Islet precursor cell (in vitro differentiated cells): ENCODE results near the gene RPS26.
"Not testable (repeated sequence)": the region's sequence is repeated elsewhere in the genome, so short reads cannot be mapped to it uniquely, and the experiment has no call there.

Source experiments
- DNase-seq: peaks from one replicate; pipeline ENCODE4 v3.0.0-alpha.2; 2018

The RPS26 gene

DNA sequence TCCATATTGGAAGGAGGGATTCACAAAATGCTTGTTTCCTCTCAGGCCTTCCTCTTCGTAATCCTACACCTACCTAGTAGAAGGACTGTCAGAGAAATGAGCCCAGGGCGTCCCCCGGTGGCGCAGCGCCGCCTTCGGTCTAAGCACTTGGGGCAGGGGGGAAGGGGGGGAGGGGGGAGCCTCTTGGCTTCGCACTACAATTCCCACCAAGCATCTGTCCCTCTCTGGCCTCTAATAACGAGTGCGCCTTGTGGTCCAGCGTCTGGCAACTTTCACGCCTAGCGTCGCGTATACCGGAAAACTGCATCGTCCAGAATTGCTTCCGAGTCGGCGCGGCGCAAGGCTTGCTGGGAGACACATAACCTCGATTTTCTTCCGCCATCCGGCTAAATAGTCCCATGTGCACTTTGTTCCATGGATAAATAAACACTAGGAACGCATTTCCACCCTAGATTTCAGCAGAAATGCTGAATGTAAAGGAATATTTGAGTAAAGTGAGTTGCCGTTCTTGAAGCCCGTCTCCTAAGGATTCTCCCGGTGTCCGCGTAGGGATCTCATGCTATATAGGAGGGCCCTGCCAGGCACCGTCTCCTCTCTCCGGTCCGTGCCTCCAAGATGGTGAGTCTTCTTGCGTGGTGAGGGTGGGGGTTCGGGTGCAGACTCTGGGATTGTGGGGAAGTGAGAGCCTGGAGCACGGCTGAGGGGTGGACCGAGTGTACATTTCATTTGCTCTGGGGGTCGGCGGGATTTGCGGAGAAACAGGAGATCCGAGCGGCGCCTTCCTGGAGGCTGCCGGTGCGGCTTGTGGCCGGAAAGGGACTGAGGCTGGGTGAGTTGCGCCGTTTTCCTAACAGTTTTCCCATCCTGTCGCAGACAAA is at the start of gene RPS26:
RPS26 (plus strand) TSS at position 367 of the 878 bp plus-strand sequence; CDS start at position 616, 249 bp downstream.
- DNase-seq: peak; percentile 100

- no peak for DNase-seq
Observed at GRCh38 chr12:55993230-55993853, 48.4 kb upstream of the RPS26 start.

GRCh38 chr12:55995366-55995765 is 46.4 kb upstream of the RPS26 start:
- DNase-seq: no peak

DNA sequence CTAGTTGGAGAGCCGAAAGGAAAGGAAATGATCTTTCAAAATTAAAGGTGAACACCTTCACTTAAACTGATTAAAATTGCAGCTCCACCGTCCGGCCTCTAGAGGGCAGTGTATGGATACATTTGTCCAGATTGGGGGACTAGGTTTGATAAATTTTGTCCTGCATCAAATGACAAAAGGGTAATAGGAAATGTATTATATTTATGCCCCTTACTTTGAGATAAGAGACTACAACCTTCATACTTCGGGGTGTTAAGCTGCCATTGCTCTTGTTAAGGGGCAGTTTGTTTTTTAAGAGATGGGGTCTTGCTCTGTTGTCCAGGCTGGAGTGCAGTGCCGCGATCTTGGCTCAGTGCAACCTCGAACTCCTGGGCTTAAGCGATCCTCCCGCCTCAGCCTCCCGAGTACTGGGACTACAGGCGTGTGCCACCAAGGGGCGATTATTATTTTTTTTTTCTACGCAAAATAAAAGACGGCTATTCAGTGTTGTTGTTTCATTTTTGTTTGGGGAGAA is 45.5 kb upstream of the RPS26 start:
- no peak for DNase-seq

- peak; percentile 100 for DNase-seq
Observed at GRCh38 chr12:55996715-55997534, 44.8 kb upstream of the RPS26 start, which contains the start of gene SUOX. TSS of gene SUOX (plus strand) at chr12:55997276. CDS start at chr12:56002222, 4,946 bp downstream.

GRCh38 chr12:55997535-55997859 is 44.2 kb upstream of the RPS26 start:
- DNase-seq: no peak

- DNase-seq: not testable (repeated sequence)
Observed at GRCh38 chr12:55999522-55999921, 42.2 kb upstream of the RPS26 start.

GRCh38 chr12:55999999-56000540 is 41.6 kb upstream of the RPS26 start:
- DNase-seq: not testable (repeated sequence)

GRCh38 chr12:56001487-56002100 is 40.1 kb upstream of the RPS26 start:
- no peak for DNase-seq

- not testable (repeated sequence) for DNase-seq
Observed at GRCh38 chr12:56003376-56003775, 38.3 kb upstream of the RPS26 start.

DNA sequence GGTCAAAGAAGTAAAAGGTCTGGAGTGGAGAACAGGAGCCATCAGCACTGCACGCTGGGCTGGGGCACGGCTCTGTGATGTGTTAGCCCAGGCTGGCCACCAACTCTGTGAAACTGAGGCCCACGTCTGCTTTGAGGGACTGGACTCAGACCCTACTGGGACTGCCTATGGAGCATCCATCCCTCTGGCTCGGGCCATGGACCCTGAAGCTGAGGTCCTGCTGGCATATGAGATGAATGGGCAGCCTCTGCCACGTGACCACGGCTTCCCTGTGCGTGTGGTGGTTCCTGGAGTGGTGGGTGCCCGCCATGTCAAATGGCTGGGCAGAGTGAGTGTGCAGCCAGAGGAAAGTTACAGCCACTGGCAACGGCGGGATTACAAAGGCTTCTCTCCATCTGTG is 37.5 kb upstream of the RPS26 start:
- no peak for DNase-seq

GRCh38 chr12:56007564-56008559 is 33.9 kb upstream of the RPS26 start:
- DNase-seq: peak; percentile 88

DNA sequence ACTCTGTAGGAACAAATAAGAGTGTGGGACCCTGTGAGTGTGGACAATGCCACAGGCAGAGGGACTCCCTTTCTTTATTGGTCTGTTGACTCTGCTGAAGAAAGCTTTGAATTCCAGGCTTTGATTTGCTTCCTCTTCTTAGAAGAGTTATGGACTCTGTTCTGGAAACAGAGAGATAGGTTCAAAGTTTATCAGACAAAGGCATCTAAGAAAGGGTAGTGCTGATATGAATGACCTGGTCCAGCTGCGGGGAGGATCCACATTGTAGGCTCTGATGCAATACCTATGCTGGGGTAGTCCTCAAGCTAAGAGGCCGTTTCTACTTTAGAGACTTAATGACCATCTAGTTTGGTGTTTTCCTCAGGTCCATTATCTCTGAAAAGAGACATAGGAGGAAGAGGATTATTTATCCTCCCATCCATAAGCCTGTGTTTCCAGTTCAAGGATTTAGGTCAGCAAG is 31.6 kb upstream of the RPS26 start:
- DNase-seq: no peak

GRCh38 chr12:56011509-56012090 is 30.1 kb upstream of the RPS26 start:
- no peak for DNase-seq

DNA sequence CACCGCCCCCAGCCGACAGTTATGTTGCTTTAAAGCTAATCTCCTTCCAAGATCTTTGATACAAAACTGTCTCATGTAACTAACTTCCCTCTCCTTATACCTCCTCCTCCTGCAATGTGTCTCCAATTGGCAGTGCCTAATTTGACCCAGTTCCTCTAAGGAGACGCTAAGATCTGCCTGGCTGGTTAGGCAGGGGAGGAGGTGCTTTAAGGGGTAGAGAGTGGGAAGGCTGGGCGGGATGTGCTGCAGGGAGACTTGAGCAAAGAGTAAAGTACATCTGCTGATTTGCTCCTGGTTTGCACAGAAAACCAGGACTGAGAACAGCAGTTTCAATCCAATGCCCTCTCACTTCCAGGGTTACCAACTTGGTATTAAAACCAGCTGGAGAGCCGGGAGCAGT is 28.2 kb upstream of the RPS26 start:
- no peak for DNase-seq

- DNase-seq: no peak
Observed at GRCh38 chr12:56014205-56014604, 27.5 kb upstream of the RPS26 start.

GRCh38 chr12:56017181-56017580 is 24.5 kb upstream of the RPS26 start:
- DNase-seq: no peak

DNA sequence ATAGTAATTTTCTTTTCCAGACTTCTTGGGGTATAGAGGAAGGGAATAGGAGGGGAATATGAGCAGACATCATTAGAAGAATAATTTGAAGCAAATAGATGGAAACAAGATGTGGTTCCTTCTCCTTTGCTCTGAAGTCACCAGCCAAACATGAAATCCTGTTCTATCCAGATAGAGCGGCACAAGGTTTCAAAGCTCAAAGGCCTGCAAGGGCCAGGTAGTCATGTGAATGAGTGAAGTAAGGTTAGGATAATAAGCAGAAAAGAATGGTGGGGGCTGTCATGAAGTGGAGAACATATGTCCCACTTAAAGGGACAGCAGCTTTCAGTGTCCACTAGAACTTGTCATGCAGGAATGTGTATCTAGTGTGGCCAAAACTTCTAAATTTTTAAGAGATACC is 23.4 kb upstream of the RPS26 start:
- DNase-seq: no peak

DNA sequence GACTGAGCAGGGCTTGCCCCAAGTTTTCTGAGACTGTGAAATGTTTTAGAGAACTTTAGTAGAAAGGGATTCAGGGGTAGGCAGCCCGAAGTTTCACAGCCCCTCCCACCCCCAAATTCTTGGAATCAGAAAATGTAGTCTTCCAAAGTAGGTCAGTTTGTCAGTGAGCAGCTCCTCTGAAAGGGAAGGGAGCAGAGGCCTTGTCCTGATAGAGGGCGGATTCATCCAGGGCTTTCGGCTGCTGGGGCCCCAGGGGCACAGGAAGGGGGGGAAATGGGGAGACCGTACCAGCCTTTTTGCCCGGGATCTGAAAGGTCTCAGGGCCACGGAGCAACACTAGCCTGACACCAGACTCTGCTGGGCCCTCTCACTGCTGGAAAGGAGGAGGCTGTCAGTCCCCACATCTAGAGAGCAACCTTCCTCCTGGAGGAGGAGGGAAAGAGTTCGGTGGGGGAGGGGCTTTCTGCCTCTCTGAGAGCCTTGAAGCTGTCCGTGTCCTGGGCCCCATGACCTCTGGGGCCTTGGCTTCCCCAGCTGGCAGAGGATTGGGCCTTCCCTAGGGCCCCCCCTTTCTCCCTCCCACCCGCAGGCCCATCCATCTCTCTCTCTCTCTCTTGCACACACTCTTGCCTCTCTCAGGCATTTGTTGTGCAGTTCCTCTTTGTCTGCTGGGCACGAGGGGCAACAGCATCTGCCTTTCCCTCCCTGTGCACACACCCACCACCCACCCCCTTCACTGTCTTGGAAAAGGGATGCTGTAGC is 21.1 kb upstream of the RPS26 start, which contains the start of gene IKZF4:
IKZF4 (plus strand) TSS at position 621 of the 762 bp plus-strand sequence. CDS start 451 bp downstream, outside the sequence.
- peak; percentile 89 for DNase-seq
